Hepatocyte (in vitro differentiated cells): ENCODE results near the gene TAF7.
"Not testable (repeated sequence)": the region's sequence is repeated elsewhere in the genome, so short reads cannot be mapped to it uniquely, and the experiment has no call there.

Source experiments
- EZH2 ChIP-seq: fragments of 200-600 bp; sonication (generic); IDR thresholded peaks from 2 replicates; pipeline ENCODE4 v1.6.1; 2016; ENCODE audit warnings: antibody characterized with exemption, mild to moderate bottlenecking, borderline replicate concordance
- TF ChIP-seq, protein P1 (sequence below): fragments of 200-600 bp; sonication (generic); IDR thresholded peaks from 2 replicates; pipeline ENCODE4 v1.5.1; 2016; ENCODE audit warnings: antibody characterized with exemption, mild to moderate bottlenecking; ENCODE audit not compliant: poor library complexity

DNA sequence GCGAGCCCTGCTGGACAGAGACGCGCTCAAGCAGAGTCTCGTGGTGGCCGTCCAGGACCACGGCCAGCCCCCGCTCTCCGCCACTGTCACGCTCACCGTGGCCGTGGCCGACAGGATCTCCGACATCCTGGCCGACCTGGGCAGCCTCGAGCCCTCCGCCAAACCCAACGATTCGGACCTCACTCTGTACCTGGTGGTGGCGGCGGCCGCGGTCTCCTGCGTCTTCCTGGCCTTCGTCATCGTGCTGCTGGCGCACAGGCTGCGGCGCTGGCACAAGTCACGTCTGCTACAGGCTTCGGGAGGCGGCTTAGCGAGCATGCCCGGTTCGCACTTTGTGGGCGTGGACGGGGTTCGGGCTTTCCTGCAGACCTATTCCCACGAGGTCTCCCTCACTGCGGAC lies 12.0 kb upstream of the TAF7 start:
- TF ChIP-seq, protein P1, sequence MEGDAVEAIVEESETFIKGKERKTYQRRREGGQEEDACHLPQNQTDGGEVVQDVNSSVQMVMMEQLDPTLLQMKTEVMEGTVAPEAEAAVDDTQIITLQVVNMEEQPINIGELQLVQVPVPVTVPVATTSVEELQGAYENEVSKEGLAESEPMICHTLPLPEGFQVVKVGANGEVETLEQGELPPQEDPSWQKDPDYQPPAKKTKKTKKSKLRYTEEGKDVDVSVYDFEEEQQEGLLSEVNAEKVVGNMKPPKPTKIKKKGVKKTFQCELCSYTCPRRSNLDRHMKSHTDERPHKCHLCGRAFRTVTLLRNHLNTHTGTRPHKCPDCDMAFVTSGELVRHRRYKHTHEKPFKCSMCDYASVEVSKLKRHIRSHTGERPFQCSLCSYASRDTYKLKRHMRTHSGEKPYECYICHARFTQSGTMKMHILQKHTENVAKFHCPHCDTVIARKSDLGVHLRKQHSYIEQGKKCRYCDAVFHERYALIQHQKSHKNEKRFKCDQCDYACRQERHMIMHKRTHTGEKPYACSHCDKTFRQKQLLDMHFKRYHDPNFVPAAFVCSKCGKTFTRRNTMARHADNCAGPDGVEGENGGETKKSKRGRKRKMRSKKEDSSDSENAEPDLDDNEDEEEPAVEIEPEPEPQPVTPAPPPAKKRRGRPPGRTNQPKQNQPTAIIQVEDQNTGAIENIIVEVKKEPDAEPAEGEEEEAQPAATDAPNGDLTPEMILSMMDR: not testable (repeated sequence)
- not testable (repeated sequence) for TF ChIP-seq EZH2
